Sigmoid colon (tissue), 7 donors: ENCODE results near the gene MTRF1. TPM values are rescaled to one million over a fixed set of nuclear protein-coding genes. Genes with fewer than 3 reads are reported as not detected.

Experiments used
- DNase-seq: peaks from one replicate; pipeline ENCODE4 v3.0.0-alpha.2; 2019
- H3K27ac ChIP-seq, 4 donors: fragments of 200-600 bp; sonication (generic); one replicate each; pipeline ENCODE4 v1.5.1; 2016 to 2019; ENCODE audit warnings: mild to moderate bottlenecking in 1 of 4
- H3K27me3 ChIP-seq, 3 donors: fragments of 200-600 bp; sonication (generic); one replicate each; pipeline ENCODE4 v1.5.1; 2019; ENCODE audit warnings: mild to moderate bottlenecking in 1 of 3
- H3K36me3 ChIP-seq, 4 donors: fragments of 200-600 bp; sonication (generic); one replicate each; pipeline ENCODE4 v1.5.1; 2016 to 2019
- H3K4me1 ChIP-seq, 4 donors: fragments of 200-600 bp; sonication (generic); one replicate each; pipeline ENCODE4 v1.5.1; 2017 to 2019
- H3K4me3 ChIP-seq, 4 donors: fragments of 200-600 bp; sonication (generic); one replicate each; pipeline ENCODE4 v1.5.1; 2017 to 2019; ENCODE audit warnings: mild to moderate bottlenecking in 2 of 4, moderate library complexity in 1 of 4
- H3K9me3 ChIP-seq, 4 donors: fragments of 200-600 bp in 3 of 4; sonication (generic) in 3 of 4; one replicate each; pipeline versions ENCODE4 v1.5.1 to v1.6.1; 2013 to 2019
- EP300 ChIP-seq, 4 donors: sonication (generic); formaldehyde crosslinking; IDR thresholded peaks; one replicate each; pipeline ENCODE4 v1.6.1; 2017; ENCODE audit warnings: antibody characterized with exemption in 4 of 4
- POLR2A ChIP-seq, 2 donors: fragments of 450-650 bp; IDR thresholded peaks; one replicate each; pipeline ENCODE4 v1.6.1; 2016; ENCODE audit warnings: antibody characterized with exemption in 2 of 2, mild to moderate bottlenecking in 2 of 2, moderate library complexity in 2 of 2
- POLR2AphosphoS5 ChIP-seq, 4 donors: sonication (generic); formaldehyde crosslinking; IDR thresholded peaks; one replicate each; pipeline ENCODE4 v1.6.1; 2017; ENCODE audit warnings: antibody characterized with exemption in 4 of 4
- WGBS, 2 donors: extraction: QIAGEN DNeasy Blood & Tissue Kit; methylation state at CpG; one replicate each; pipeline ENCODE4 v1.1.7; 2013; 5-methylcytosine and 5-hydroxymethylcytosine counted together
- intact Hi-C: fragments of 100-400 bp; cut with DNase I; formaldehyde crosslinking; loops from one replicate; pipeline ENCODE4 v1.15.1; 2023
- polyA plus RNA-seq, 3 donors: library from polyadenylated mRNA; stranded (reverse); fragments of 200-250 nt; gene quantifications; one replicate each; pipeline ENCODE4 v1.2.3, GENCODE V29; 2013
- total RNA-seq, 4 donors: library from RNA; depleted of rRNA; stranded (reverse); fragments of >200 nt; gene quantifications; one replicate each; pipeline ENCODE4 v1.1.0, GENCODE V29; 2016
- TF ChIP-seq, protein P1 (sequence below), 4 experiments: fragments of 450-650 bp in 3 of 4; fragments of 200-600 bp in 1 of 4; IDR thresholded peaks; one replicate each; pipeline ENCODE4 v1.5.1; 2016 to 2019; ENCODE audit warnings: antibody characterized with exemption in 4 of 4, mild to moderate bottlenecking in 3 of 4, moderate library complexity in 2 of 4
- donor health status: healthy with polysubstance abuse.
- donor health status: Bipolar disorder and iron deficiency.
- donor health status: healthy.

Gene MTRF1
- total and polyA plus RNA-seq, 7 donors = 9.0 to 19.9 (median 12.5) TPM

- intact Hi-C loops = loop anchor here (1.0 to 10.0 kb wide), 3 partner anchors 61 to 269 kb away; partner anchors contain the start of gene WBP4
- DNase-seq = peak; percentile 97
- H3K4me3 ChIP-seq = peak within 1 kb of the TSS; percentile 53 to 80 (median 68)
- peaks cover 0 to 34% (median 24%) of the 10 kb centered on the region in 4 donors for H3K4me1 ChIP-seq
- H3K27me3 ChIP-seq = no peaks in the 10 kb centered on the region
- WGBS, 2 donors = 9 to 10% methylated on average over 66 of the region's 66 CpGs
- H3K9me3 ChIP-seq = no peaks in the 10 kb centered on the region
- peak within 1 kb of the TSS; percentile 82 to 92 (median 86) for H3K27ac ChIP-seq
- H3K36me3 ChIP-seq = no peaks in the 10 kb centered on the region
- TF ChIP-seq POLR2A (IDR thresholded peaks at IDR 0.05) (peak; percentile 32 to 38), POLR2AphosphoS5 (IDR thresholded peaks at IDR 0.05) (peak; percentile 64 to 87 (median 82)), EP300 (IDR thresholded peaks at IDR 0.05) (peak in 1 of 4 donors; percentile 32)
- TF ChIP-seq, protein P1, sequence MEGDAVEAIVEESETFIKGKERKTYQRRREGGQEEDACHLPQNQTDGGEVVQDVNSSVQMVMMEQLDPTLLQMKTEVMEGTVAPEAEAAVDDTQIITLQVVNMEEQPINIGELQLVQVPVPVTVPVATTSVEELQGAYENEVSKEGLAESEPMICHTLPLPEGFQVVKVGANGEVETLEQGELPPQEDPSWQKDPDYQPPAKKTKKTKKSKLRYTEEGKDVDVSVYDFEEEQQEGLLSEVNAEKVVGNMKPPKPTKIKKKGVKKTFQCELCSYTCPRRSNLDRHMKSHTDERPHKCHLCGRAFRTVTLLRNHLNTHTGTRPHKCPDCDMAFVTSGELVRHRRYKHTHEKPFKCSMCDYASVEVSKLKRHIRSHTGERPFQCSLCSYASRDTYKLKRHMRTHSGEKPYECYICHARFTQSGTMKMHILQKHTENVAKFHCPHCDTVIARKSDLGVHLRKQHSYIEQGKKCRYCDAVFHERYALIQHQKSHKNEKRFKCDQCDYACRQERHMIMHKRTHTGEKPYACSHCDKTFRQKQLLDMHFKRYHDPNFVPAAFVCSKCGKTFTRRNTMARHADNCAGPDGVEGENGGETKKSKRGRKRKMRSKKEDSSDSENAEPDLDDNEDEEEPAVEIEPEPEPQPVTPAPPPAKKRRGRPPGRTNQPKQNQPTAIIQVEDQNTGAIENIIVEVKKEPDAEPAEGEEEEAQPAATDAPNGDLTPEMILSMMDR (IDR thresholded peaks at IDR 0.05) = no peak
Observed at GRCh38 chr13:41193919-41194824, 69.2 kb downstream of the MTRF1 start, which contains the start of gene KBTBD7. Gene KBTBD7, minus strand, starts transcription at chr13:41194569. Its CDS starts 312 bp downstream, at chr13:41194257.

DNA sequence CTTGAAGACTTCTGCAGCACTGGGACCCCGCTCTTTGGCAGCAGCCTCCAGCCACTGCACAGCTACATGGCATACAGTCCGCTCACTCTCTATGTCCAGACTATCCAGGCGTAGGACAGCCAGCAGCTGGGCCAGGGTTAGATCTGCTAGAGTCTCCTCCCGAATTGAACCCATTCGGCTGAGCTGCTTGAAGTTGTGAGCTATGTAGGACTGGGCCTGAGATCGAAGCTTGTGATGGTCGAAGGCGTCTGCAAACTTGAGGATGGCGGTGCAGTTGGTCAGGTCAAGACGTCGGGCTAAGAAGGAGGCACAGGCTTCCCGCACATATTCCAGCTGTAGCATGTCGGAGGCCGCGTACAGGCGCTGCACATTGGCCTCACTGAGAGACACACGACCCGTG lies 69.9 kb downstream of the MTRF1 start:
- no peak for DNase-seq
- Histone ChIP-seq H3K27ac (peak overlapping the region; percentile 82 to 92 (median 86)), H3K9me3 (no peaks in the 10 kb centered on the region), H3K4me1 (peaks cover 0 to 34% (median 24%) of the 10 kb centered on the region in 4 donors), H3K4me3 (peak overlapping the region; percentile 53 to 80 (median 68)), H3K36me3 (no peaks in the 10 kb centered on the region), H3K27me3 (no peaks in the 10 kb centered on the region)
- WGBS, 2 donors = 96 to 98% methylated on average over 18 of the region's 18 CpGs
- no peak for TF ChIP-seq EP300 (IDR thresholded peaks at IDR 0.05)
- no peak for TF ChIP-seq POLR2A (IDR thresholded peaks at IDR 0.05)
- TF ChIP-seq, protein P1 (IDR thresholded peaks at IDR 0.05) = no peak
- no peak for TF ChIP-seq POLR2AphosphoS5 (IDR thresholded peaks at IDR 0.05)
- intact Hi-C loops = loop anchor here (5.0 to 10.0 kb wide), 2 partner anchors 131 to 269 kb away; partner anchors contain the start of gene WBP4

DNA sequence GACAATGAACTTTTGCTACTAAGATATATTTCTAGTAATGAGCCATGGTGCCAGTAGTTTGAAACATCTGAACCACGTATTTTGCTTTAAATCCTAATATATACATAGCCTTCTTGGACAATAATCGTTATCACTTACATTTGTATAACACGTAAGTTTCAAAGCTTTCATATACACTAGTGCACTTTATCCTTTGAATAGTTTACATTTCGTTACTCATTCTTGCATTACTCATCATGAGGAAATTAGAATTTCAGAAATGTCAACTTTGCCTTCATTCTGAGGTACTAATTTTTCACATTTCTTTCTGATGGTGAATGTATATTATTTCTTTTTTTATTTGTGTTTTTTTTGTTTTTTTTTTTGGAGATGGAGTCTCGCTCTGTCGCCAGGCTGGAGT lies 74.8 kb downstream of the MTRF1 start:
- Histone ChIP-seq H3K27me3 (no peaks in the 10 kb centered on the region), H3K9me3 (no peaks in the 10 kb centered on the region), H3K36me3 (no peaks in the 10 kb centered on the region), H3K4me1 (peaks cover 0 to 29% (median 21%) of the 10 kb centered on the region in 4 donors), H3K4me3 (no peak overlapping the region), H3K27ac (no peak overlapping the region)
- WGBS, 2 donors = 68 to 87% methylated on average over 6 of the region's 6 CpGs
- TF ChIP-seq POLR2A (IDR thresholded peaks at IDR 0.05) = no peak
- TF ChIP-seq, protein P1 (IDR thresholded peaks at IDR 0.05) = no peak
- no peak for TF ChIP-seq EP300 (IDR thresholded peaks at IDR 0.05)
- no peak for TF ChIP-seq POLR2AphosphoS5 (IDR thresholded peaks at IDR 0.05)
- intact Hi-C loops = no loop called here
- no peak for DNase-seq

- intact Hi-C loops = no loop called here
- H3K9me3 ChIP-seq = no peaks in the 10 kb centered on the region
- H3K27ac ChIP-seq = no peak overlapping the region
- TF ChIP-seq POLR2AphosphoS5 (IDR thresholded peaks at IDR 0.05) = no peak
- TF ChIP-seq, protein P1 (IDR thresholded peaks at IDR 0.05) = no peak
- TF ChIP-seq EP300 (IDR thresholded peaks at IDR 0.05) = no peak
- TF ChIP-seq POLR2A (IDR thresholded peaks at IDR 0.05) = no peak
- no peaks in the 10 kb centered on the region for H3K27me3 ChIP-seq
- no peaks in the 10 kb centered on the region for H3K36me3 ChIP-seq
- 94 to 96% methylated on average over 3 of the region's 3 CpGs for WGBS, 2 donors
- no peak for DNase-seq
- H3K4me3 ChIP-seq = no peak overlapping the region
- H3K4me1 ChIP-seq = peaks cover 0 to 9% (median 3%) of the 10 kb centered on the region in 4 donors
Observed at GRCh38 chr13:41186481-41186880, 76.9 kb downstream of the MTRF1 start.
